Activated T-helper 17 cell treated with anti-CD3 and anti-CD28 coated beads, Interleukin-2, amount 50 U/mL, for 72 hours (primary cell): ENCODE measurements around the gene SCRN1. TPM values are rescaled to one million over a fixed set of nuclear protein-coding genes. Genes with fewer than 3 reads are reported as not detected.
"Not testable (repeated sequence)": the region's sequence is repeated elsewhere in the genome, so short reads cannot be mapped to it uniquely, and the experiment has no call there.

Experiments used
- ATAC-seq: fragments of 150-1000 bp; cut with Tn5 transposase; replicated peaks from 2 replicates; pipeline ENCODE4 v1.10.0; 2021; ENCODE audit warnings: mild to moderate bottlenecking, moderate library complexity
- H3K27ac Mint-ChIP-seq: one replicate; pipeline ENCODE4 v1.8.0; 2022; ENCODE audit warnings: mixed read lengths
- H3K27me3 Mint-ChIP-seq: one replicate; pipeline ENCODE4 v1.8.0; 2022; ENCODE audit warnings: mixed read lengths
- H3K36me3 Mint-ChIP-seq: one replicate; pipeline ENCODE4 v1.8.0; 2022; ENCODE audit warnings: low read depth, mild to moderate bottlenecking, mixed read lengths
- H3K4me1 Mint-ChIP-seq: one replicate; pipeline ENCODE4 v1.8.0; 2022; ENCODE audit warnings: mixed read lengths
- H3K4me3 Mint-ChIP-seq: one replicate; pipeline ENCODE4 v1.8.0; 2022; ENCODE audit warnings: mild to moderate bottlenecking, mixed read lengths
- H3K9me3 Mint-ChIP-seq: one replicate; pipeline ENCODE4 v1.8.0; 2022; ENCODE audit warnings: mixed read lengths
- total RNA-seq, 2 donors: library from RNA; stranded (reverse); gene quantifications; one replicate each; pipeline ENCODE4 v1.2.3, GENCODE V29; 2022

The SCRN1 gene
- total RNA-seq, 2 donors from 2014 or later, result 5.4 to 7.6 TPM

DNA sequence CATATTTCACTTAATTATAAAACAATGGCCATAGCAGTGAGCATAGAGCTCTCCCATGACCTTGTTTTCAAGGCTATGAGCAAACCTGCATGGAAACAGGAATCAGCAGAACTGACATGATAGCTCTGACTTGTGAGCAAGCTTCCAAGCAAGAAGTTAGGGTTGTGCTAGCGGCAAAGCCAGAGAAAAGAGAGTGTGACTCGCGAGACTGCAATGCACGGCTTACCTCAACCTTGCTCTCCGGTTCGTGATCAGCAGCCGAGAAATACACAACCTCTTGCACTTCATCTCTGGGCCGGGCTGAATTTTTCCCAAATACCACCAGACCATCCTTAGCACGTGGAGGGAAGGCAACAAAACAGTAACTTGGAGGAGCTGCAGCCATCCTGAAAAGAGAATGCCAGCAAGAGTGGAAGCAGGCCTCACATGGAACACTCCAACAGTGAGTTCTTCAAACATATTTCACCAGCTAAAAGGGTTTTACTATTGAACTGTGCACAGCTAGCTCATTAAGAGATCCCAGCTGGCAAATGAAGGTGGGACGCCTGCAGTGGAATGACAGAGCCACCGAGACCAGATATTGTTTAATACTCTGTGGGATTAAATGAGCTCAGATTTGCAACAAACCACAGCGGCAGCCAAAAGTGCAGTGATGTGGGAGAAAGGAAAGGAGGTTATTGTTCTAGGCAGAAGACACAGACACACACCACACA lies 20.8 kb downstream of the SCRN1 start:
- H3K4me1 Mint-ChIP-seq, result no peaks in the 10 kb centered on the region
- no peaks in the 10 kb centered on the region for H3K9me3 Mint-ChIP-seq
- no peak overlapping the region for H3K4me3 Mint-ChIP-seq
- ATAC-seq, result no peak
- H3K27ac Mint-ChIP-seq, result no peak overlapping the region
- H3K27me3 Mint-ChIP-seq, result peaks cover 27% of the 10 kb centered on the region
- H3K36me3 Mint-ChIP-seq, result no peaks in the 10 kb centered on the region

DNA sequence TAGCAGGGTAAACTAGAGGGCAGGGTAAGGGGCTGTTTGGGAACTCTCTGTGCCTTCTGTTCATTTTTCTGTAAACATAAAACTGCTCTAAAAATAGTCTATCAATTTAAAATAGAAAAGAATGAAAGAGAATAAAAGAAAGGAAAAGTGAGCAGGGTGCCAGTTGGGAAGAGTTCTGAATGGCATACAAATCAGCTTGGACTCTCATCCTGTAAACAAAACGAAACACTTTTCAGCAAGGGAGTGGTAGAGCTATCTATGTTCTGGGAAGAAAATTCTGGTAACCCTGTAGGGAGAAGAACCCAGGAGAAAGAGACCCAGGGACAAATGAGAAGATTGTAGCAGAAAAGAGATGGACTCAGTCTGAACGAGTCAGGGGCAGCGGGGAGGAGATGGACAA lies 24.6 kb downstream of the SCRN1 start:
- H3K27me3 Mint-ChIP-seq, result peaks cover 23% of the 10 kb centered on the region
- no peaks in the 10 kb centered on the region for H3K36me3 Mint-ChIP-seq
- no peak for ATAC-seq
- no peak overlapping the region for H3K27ac Mint-ChIP-seq
- H3K9me3 Mint-ChIP-seq, result no peaks in the 10 kb centered on the region
- H3K4me3 Mint-ChIP-seq, result no peak overlapping the region
- no peaks in the 10 kb centered on the region for H3K4me1 Mint-ChIP-seq

DNA sequence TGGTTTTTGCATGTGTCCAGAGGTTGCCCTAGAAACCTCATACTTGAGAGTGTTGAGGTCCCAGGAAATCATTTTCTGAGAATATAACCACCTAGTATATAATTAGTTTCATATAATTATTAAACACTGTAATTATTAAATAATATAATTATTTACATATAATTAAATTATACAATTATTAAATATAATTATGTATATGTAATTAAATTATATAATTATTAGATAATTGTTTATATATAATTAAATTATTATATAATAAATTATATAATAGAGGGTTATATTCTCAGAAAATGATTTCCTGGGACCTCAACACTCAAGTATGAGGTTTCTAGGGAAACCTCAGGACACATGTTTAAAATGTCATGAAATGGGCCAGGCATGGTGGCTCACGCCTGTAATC lies 27.6 kb downstream of the SCRN1 start:
- H3K4me3 Mint-ChIP-seq, result no peak overlapping the region
- no peaks in the 10 kb centered on the region for H3K36me3 Mint-ChIP-seq
- no peak overlapping the region for H3K27ac Mint-ChIP-seq
- ATAC-seq, result no peak
- H3K4me1 Mint-ChIP-seq, result no peaks in the 10 kb centered on the region
- peaks cover 28% of the 10 kb centered on the region for H3K27me3 Mint-ChIP-seq
- H3K9me3 Mint-ChIP-seq, result no peaks in the 10 kb centered on the region

DNA sequence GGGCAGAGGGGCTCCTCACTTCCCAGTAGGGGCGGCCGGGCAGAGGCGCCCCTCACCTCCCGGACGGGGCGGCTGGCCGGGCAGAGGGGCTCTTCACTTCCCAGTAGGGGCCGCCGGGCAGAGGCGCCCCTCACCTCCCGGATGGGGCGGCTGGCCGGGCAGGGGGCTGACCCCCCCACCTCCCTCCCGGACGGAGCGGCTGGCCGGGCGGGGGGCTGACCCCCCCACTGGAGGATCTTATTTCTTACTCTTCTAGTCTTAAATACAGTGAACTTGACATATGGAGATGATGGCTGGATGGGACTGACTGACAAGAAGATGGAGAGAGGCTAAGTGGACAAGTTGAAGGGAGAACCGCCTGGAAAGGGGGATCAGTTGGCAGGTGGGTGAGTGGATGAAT lies 28.0 kb downstream of the SCRN1 start:
- not testable (repeated sequence) for H3K27ac Mint-ChIP-seq, H3K36me3 Mint-ChIP-seq, H3K4me3 Mint-ChIP-seq, ATAC-seq, H3K9me3 Mint-ChIP-seq, H3K4me1 Mint-ChIP-seq
- H3K27me3 Mint-ChIP-seq, result peaks cover 28% of the 10 kb centered on the region

DNA sequence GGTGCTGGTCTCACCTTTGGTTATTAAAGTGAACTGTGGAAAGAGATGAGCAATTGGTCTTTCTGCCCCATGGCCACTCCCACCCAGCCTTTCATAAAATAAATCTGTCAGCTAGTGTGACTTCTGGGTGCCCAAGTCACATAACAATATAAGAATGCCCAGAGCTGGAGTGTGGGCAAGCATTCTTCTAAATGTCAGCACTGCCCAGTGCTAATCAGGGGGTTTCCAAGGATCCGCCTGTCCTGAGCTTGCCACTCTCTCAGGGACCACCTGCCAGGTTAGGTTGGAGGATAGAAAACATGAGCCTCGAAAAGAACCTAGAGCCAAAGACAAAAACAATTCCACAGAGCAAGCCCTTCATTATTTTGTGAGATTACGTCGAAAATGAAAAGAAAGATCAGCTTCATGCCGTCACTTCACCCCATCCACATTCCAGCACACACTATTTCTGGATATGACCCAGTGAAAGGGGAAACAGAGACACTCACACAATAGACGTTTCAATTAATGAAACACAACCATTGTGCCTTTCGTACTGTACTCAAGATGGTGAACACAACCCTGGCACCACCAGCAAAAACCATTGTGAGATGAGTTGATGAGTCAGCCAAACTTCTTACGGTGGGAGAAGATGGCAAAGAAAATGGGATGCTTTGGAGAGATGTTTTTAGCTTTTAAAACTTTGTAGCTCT lies 30.8 kb downstream of the SCRN1 start:
- Mint-ChIP-seq H3K4me1 (no peaks in the 10 kb centered on the region), H3K27me3 (peaks cover 19% of the 10 kb centered on the region), H3K36me3 (no peaks in the 10 kb centered on the region), H3K27ac (no peak overlapping the region), H3K9me3 (no peaks in the 10 kb centered on the region), H3K4me3 (no peak overlapping the region)
- no peak for ATAC-seq

DNA sequence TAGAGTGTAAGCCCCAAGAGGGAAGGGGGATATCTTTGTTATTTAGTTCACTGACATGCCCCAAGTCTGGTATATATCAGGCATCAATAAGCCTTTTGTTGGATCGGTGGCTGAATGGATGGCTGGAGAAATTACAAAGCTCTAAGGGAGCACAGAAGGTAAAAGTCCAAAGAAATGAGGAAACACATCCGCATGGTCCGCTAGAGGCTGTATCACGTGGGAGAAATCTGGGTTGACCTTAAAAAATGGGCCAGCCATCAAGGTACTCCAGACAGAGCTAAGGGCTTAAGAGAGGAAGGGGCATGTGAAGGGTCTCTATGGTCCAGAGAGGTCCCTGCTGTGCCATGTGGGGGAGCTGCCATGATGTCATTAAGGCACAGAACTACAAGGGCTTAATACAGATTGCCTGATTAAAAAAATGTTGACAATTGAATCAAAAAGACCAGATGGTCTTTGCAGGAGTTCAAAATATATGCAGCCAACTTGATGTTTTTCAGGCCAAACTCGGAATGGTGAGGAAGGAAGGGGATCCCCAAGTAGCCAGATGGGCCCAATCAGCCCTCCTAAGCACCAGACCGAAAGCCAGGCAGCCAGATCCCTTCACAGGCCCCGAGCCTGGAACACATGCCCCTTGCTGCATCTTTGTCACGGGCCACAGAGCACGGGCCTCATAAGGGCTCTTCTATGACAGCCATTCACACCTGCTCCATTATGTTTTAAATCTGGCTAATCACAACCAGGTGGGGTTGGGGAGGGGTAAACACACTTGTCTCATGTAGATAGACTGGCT lies 31.9 kb downstream of the SCRN1 start:
- no peaks in the 10 kb centered on the region for H3K4me1 Mint-ChIP-seq

DNA sequence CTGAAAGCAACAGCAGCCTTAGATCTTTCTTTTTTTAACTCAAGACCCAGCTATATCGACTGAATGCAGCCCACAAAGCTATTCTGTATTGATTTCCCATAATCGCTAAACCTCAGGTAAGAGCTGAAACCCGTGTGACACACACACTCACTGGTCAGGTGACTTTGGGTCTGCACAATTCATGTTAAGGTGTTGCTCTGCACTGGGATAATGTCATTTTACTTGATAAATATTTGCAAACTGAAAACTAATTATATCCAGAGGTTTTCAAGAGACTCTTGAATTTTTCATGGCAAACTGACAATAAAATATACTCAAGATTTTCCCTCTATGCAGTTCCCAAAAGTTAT lies 33.1 kb downstream of the SCRN1 start:
- H3K4me3 Mint-ChIP-seq, result no peak overlapping the region
- ATAC-seq, result peak; percentile 31
- no peaks in the 10 kb centered on the region for H3K9me3 Mint-ChIP-seq
- H3K4me1 Mint-ChIP-seq, result no peaks in the 10 kb centered on the region
- no peaks in the 10 kb centered on the region for H3K36me3 Mint-ChIP-seq
- H3K27me3 Mint-ChIP-seq, result peaks cover 17% of the 10 kb centered on the region
- H3K27ac Mint-ChIP-seq, result peak overlapping the region; percentile 3

More for the DNA sequence above, 31.9 kb downstream of the SCRN1 start:
- Mint-ChIP-seq H3K36me3 (no peaks in the 10 kb centered on the region), H3K4me3 (no peak overlapping the region), H3K27me3 (peaks cover 20% of the 10 kb centered on the region), H3K27ac (no peak overlapping the region), H3K9me3 (no peaks in the 10 kb centered on the region)
- ATAC-seq, result no peak

DNA sequence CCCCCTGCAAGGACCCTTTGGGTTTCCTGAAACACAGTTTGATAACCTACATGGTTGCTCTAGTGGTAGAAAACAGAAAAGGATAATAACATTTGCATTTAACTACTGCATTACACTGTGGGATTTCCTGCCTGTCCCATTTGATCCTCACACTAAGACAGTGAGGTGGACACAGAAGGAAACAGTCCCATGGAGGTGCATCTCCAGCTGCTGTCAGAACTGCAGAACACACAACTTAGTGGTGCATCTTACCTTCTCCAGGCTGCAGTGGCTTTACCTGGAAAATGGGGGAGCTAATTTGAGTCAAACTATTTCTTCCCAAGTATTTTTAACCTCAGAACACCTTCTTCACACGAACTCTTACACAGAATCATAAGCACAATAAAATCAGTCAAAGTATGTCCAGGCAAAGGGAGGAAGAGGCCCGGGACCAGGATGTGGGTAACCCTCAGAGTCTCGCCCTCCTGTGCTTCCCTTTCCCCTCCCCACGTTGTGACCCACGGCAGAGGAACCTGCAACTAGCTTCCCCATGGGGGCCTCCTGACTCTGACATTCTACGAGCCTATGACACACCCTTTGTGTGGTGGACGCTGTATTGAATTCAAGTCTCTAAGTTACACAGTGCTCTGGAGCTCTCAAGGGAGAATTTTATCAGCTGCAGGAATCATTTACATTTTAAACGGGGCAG lies 33.7 kb downstream of the SCRN1 start:
- no peaks in the 10 kb centered on the region for H3K4me1 Mint-ChIP-seq

DNA sequence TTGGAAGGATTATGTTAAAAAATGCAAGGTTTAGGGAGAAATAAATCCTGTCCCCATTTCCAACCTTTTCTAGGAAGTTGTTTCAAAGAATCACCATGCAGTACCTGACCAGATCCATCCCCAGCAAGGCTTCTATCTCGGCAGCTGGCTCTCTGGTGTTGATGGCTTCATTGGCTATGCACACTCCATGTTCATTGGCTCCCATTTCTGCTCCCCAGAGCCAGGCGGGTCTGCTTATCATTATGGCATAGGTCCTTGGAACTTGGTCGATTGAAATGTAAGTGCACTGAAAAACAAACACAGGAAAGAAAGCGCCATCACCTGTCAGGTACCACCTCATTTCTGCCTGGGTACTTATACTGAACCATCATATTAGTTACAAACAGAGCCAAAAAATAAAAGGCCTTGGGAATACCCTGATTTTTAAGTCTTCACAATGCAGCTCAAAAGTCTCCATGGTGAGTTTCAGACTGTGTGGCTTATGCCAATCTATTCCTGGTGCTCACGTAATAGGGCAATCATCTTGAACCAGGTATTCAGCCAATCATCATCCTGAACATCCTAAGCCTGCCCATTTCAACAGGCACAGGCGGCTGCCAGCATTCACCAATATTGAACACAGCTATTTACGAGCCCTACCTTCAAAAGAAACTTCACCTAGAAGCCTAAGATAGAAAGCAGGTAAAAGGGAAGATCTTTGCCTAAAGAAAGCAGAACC lies 34.4 kb downstream of the SCRN1 start:
- no peak for ATAC-seq
- Mint-ChIP-seq H3K36me3 (no peaks in the 10 kb centered on the region), H3K4me3 (no peak overlapping the region), H3K27ac (no peak overlapping the region), H3K27me3 (peaks cover 19% of the 10 kb centered on the region), H3K4me1 (no peaks in the 10 kb centered on the region), H3K9me3 (no peaks in the 10 kb centered on the region)

More for the DNA sequence above, 33.7 kb downstream of the SCRN1 start:
- Mint-ChIP-seq H3K9me3 (no peaks in the 10 kb centered on the region), H3K27me3 (peaks cover 19% of the 10 kb centered on the region), H3K36me3 (no peaks in the 10 kb centered on the region), H3K27ac (peak overlapping the region; percentile 3), H3K4me3 (no peak overlapping the region)
- ATAC-seq, result peak; percentile 61

DNA sequence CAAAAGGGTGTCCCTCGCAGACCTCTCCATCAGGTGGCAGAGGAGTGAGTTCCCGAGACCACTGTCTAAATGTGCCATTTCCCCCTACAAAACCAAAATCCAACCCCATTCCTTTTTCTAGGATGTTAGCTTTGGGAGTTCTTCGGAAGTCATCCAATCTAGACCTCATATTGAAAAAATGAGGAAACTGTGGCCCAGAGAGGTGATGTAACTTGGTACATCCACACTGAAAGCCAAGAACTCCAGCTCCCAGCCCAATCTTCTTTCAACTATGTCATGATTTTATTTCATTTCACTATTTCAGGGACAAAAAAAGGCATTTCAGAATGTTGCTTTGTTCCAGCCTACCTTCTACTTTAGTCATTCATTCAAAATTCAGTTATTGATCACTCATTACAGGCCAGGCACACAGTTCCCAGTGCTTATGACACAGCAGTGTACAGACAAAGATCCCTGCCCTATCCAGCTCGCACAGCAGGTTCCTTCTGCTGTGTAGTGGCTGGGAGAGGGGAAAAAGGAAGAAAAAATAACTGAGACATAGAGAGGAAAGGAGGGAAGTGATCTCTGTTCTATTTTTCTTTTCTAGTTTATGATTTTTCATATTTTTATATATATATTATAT lies 35.8 kb downstream of the SCRN1 start:
- H3K9me3 Mint-ChIP-seq, result no peaks in the 10 kb centered on the region
- H3K4me3 Mint-ChIP-seq, result no peak overlapping the region
- H3K36me3 Mint-ChIP-seq, result no peaks in the 10 kb centered on the region
- no peak for ATAC-seq
- peak overlapping the region; percentile 33 for H3K27ac Mint-ChIP-seq
- no peaks in the 10 kb centered on the region for H3K4me1 Mint-ChIP-seq
- peaks cover 11% of the 10 kb centered on the region for H3K27me3 Mint-ChIP-seq

DNA sequence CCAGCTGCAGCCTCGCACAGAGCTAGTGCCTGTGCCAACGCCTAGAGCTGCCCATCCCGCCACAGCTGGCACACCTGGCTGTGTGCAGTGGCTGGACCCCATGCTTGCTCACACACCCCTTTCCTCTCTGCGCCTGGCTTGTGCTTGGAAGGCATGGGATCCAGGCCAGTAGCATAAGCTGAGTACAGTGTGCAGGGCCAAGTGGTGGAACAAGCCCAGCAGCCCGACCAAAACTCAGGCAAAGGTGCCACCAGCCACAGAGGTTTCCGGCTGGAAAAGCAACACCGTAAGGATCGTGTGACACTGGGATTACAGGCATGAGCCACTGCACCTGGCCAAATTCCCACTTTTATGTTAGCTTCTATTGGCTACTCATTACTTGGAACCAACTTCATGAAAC lies 38.4 kb downstream of the SCRN1 start:
- no peaks in the 10 kb centered on the region for H3K4me1 Mint-ChIP-seq
- peaks cover 13% of the 10 kb centered on the region for H3K27me3 Mint-ChIP-seq
- no peak for ATAC-seq

DNA sequence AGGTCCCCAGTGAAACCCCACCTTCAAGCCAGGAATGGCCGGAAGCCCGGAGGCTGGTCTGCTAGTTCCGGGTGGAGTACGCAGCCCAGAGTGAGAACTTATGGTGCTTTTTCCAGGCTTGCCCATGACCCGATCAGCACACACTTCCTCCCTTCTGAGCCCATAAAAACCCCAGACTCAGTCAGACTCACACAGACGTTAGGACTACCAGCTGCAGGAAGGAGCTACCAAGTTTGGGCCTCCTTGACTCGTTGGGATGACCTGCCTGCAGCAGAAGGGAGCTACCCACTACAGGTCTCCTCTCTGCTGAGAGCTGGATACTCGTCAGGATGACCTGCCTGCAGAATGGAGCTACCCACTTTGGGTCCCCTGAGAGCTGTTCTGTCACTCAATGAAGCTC lies 39.1 kb downstream of the SCRN1 start:
- H3K9me3 Mint-ChIP-seq, result no peaks in the 10 kb centered on the region
- H3K4me3 Mint-ChIP-seq, result no peak overlapping the region
- peaks cover 13% of the 10 kb centered on the region for H3K27me3 Mint-ChIP-seq
- H3K4me1 Mint-ChIP-seq, result no peaks in the 10 kb centered on the region
- H3K36me3 Mint-ChIP-seq, result no peaks in the 10 kb centered on the region
- no peak overlapping the region for H3K27ac Mint-ChIP-seq
- ATAC-seq, result no peak

More for the DNA sequence above, 38.4 kb downstream of the SCRN1 start:
- Mint-ChIP-seq H3K27ac (no peak overlapping the region), H3K9me3 (no peaks in the 10 kb centered on the region), H3K4me3 (no peak overlapping the region), H3K36me3 (no peaks in the 10 kb centered on the region)

DNA sequence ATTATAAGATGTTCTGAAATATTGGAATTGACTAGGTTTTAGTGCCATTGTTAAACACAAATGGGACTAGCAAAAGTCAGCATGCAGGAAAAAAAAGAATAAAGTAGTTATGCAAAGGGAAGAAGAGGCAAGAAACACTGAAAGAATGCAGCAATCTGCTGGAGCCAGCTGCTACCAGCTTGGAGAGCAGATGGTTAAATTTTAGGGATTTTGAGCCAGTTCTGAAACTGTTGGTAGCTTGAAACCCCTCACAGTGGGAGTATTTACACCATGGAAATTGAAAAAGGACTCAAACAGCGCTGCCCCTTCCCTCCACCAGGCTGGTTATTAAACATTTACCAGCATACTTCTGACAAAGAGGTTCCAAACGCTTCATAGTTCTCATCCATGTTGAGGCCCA lies 41.0 kb downstream of the SCRN1 start:
- H3K9me3 Mint-ChIP-seq, result no peaks in the 10 kb centered on the region
- ATAC-seq, result no peak
- no peaks in the 10 kb centered on the region for H3K36me3 Mint-ChIP-seq
- H3K27me3 Mint-ChIP-seq, result peaks cover 9% of the 10 kb centered on the region
- no peak overlapping the region for H3K4me3 Mint-ChIP-seq
- H3K4me1 Mint-ChIP-seq, result no peaks in the 10 kb centered on the region
- H3K27ac Mint-ChIP-seq, result no peak overlapping the region
